CD4-positive, CD25-positive, alpha-beta regulatory T cell (primary cell): Measurements from ENCODE around the gene GGA2. TPM values are rescaled to one million over a fixed set of nuclear protein-coding genes. Genes with fewer than 3 reads are reported as not detected.

Source experiments
- ATAC-seq, 2 donors: fragments of 150-1000 bp; cut with Tn5 transposase; one replicate each; pipeline ENCODE4 v1.10.0; 2021; ENCODE audit warnings: low read depth in 2 of 2, moderate number of reproducible peaks in 2 of 2, moderate library complexity in 1 of 2
- DNase-seq, 3 donors: peaks; one replicate each; pipeline versions ENCODE4 v3.0.0 to v3.0.0-alpha.2; 2012 to 2022; ENCODE audit warnings: mixed read lengths in 1 of 3
- H3K27ac ChIP-seq: one replicate; pipeline ENCODE4 v1.7.0; 2013; ENCODE audit warnings: mild to moderate bottlenecking, low read length; ENCODE audit not compliant: insufficient read depth, poor library complexity, severe bottlenecking
- H3K27me3 ChIP-seq: one replicate; pipeline ENCODE4 v1.7.0; 2013; ENCODE audit warnings: low read length; ENCODE audit not compliant: control insufficient read depth, insufficient read depth
- H3K36me3 ChIP-seq: one replicate; pipeline ENCODE4 v1.7.0; 2013; ENCODE audit warnings: mild to moderate bottlenecking, low read length, moderate library complexity; ENCODE audit not compliant: control insufficient read depth, insufficient read depth
- H3K4me1 ChIP-seq: 2 replicates; pipeline ENCODE4 v1.7.0; 2013; ENCODE audit warnings: mild to moderate bottlenecking, low read length; ENCODE audit not compliant: insufficient read depth, control insufficient read depth, poor library complexity, severe bottlenecking
- H3K4me3 ChIP-seq: one replicate; pipeline ENCODE4 v1.7.0; 2013; ENCODE audit warnings: low read depth, mild to moderate bottlenecking, low read length, moderate library complexity
- H3K9me3 ChIP-seq, 2 experiments: 1 replicate in 1 of 2; 2 replicates in 1 of 2; pipeline ENCODE4 v1.7.0; 2013; ENCODE audit warnings: low read length in 2 of 2, mild to moderate bottlenecking in 1 of 2, moderate library complexity in 1 of 2; ENCODE audit not compliant: control insufficient read depth in 2 of 2
- H3K27ac Mint-ChIP-seq, 3 donors: one replicate each; pipeline ENCODE4 v1.8.0; 2020 to 2022; ENCODE audit warnings: mild to moderate bottlenecking in 3 of 3, mixed read lengths in 3 of 3, moderate library complexity in 2 of 3
- H3K27me3 Mint-ChIP-seq: one replicate; pipeline ENCODE4 v1.8.0; 2022; ENCODE audit warnings: mild to moderate bottlenecking, mixed read lengths
- H3K36me3 Mint-ChIP-seq: one replicate; pipeline ENCODE4 v1.8.0; 2020; ENCODE audit warnings: mixed read lengths
- H3K4me1 Mint-ChIP-seq, 4 donors: one replicate each; pipeline ENCODE4 v1.8.0; 2020 to 2022; ENCODE audit warnings: mixed read lengths in 4 of 4, mild to moderate bottlenecking in 1 of 4
- H3K4me3 Mint-ChIP-seq, 4 donors: one replicate each; pipeline ENCODE4 v1.8.0; 2020 to 2022; ENCODE audit warnings: mild to moderate bottlenecking in 4 of 4, mixed read lengths in 4 of 4, moderate library complexity in 3 of 4
- H3K9me3 Mint-ChIP-seq, 7 donors: one replicate each; pipeline ENCODE4 v1.8.0; 2020 to 2022; ENCODE audit warnings: mixed read lengths in 7 of 7, mild to moderate bottlenecking in 3 of 7, moderate library complexity in 2 of 7
- polyA plus RNA-seq, 4 donors: library from polyadenylated mRNA; unstranded; fragments of 300-500 nt; fragmentation: Illumina TruSeq; gene quantifications; one replicate each; pipeline ENCODE4 v1.2.3, GENCODE V29; 2021
- total RNA-seq: library from RNA; stranded (reverse); gene quantifications from one replicate; pipeline ENCODE4 v1.2.3, GENCODE V29; 2022

The GGA2 gene
- total and polyA plus RNA-seq, 5 donors from 2014 or later: 46.5 to 109 (median 49.7) TPM

- peaks cover 32% of the 10 kb centered on the region for H3K36me3 ChIP-seq
- H3K27me3 ChIP-seq: no peaks in the 10 kb centered on the region
- no peak overlapping the region for H3K27ac ChIP-seq
- no peak overlapping the region for H3K4me3 ChIP-seq
- Mint-ChIP-seq H3K27me3 (no peaks in the 10 kb centered on the region), H3K9me3 (peaks cover 0 to 1% (median 0%) of the 10 kb centered on the region in 7 donors), H3K4me1 (peaks cover 0 to 15% (median 10%) of the 10 kb centered on the region in 4 donors), H3K4me3 (no peak overlapping the region), H3K27ac (peak overlapping the region in 1 of 3 donors; percentile 29), H3K36me3 (peaks cover 35% of the 10 kb centered on the region)
- no peak for DNase-seq
- ATAC-seq: no peak
- H3K9me3 ChIP-seq: no peaks in the 10 kb centered on the region
- H3K4me1 ChIP-seq: peaks cover 8% of the 10 kb centered on the region
These were observed 10.9 kb upstream of the GGA2 start for GRCh38 chr16:23521037-23521743.

GRCh38 chr16:23520500-23520899, 10.2 kb upstream of the GGA2 start:
- no peak overlapping the region for H3K4me3 ChIP-seq
- Mint-ChIP-seq H3K36me3 (peaks cover 35% of the 10 kb centered on the region), H3K4me1 (peaks cover 0 to 21% (median 15%) of the 10 kb centered on the region in 4 donors), H3K27me3 (no peaks in the 10 kb centered on the region), H3K27ac (peak overlapping the region in 1 of 3 donors; percentile 20), H3K4me3 (no peak overlapping the region), H3K9me3 (peaks cover 0 to 1% (median 0%) of the 10 kb centered on the region in 7 donors)
- ATAC-seq (no peak), DNase-seq (no peak)
- H3K9me3 ChIP-seq: no peaks in the 10 kb centered on the region
- H3K36me3 ChIP-seq: peaks cover 32% of the 10 kb centered on the region
- no peak overlapping the region for H3K27ac ChIP-seq
- H3K4me1 ChIP-seq: peaks cover 15% of the 10 kb centered on the region
- no peaks in the 10 kb centered on the region for H3K27me3 ChIP-seq

- H3K36me3 ChIP-seq: peaks cover 25% of the 10 kb centered on the region
- ATAC-seq: no peak
- no peak overlapping the region for H3K27ac ChIP-seq
- no peaks in the 10 kb centered on the region for H3K27me3 ChIP-seq
- H3K4me3 ChIP-seq: no peak overlapping the region
- Mint-ChIP-seq H3K36me3 (peaks cover 25% of the 10 kb centered on the region), H3K4me1 (peaks cover 0 to 31% (median 25%) of the 10 kb centered on the region in 4 donors), H3K27me3 (no peaks in the 10 kb centered on the region), H3K4me3 (no peak overlapping the region), H3K9me3 (peaks cover 0 to 1% (median 0%) of the 10 kb centered on the region in 7 donors), H3K27ac (peak overlapping the region in 1 of 3 donors; percentile 18)
- no peaks in the 10 kb centered on the region for H3K9me3 ChIP-seq
- DNase-seq: no peak
- peaks cover 27% of the 10 kb centered on the region for H3K4me1 ChIP-seq
These were observed 9.0 kb upstream of the GGA2 start for GRCh38 chr16:23519282-23519681.

DNA sequence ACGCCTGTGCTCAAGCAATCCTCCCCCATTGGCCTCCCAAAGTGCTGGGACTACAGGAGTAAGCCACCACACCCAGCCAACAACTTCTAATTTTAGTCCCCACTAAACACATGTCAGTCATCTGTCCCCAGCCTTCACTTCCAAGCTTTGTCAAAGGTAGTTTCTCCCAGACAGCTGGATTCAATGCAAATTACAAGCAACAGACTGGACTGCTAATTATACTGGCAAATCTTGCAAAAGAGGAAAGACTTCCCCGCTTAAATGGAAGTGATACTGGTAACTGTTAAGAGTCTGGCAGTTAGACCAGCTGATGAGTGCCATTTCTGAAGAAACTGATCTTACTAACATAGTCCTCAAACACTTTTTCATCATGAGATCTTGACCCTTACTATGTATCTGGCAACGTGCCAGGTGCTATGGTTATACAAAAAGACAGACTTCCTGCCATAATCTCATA, 8.2 kb upstream of the GGA2 start:
- H3K36me3 Mint-ChIP-seq: peaks cover 18% of the 10 kb centered on the region
- H3K27me3 Mint-ChIP-seq: no peaks in the 10 kb centered on the region
- no peaks in the 10 kb centered on the region for H3K9me3 ChIP-seq
- H3K27me3 ChIP-seq: no peaks in the 10 kb centered on the region
- H3K36me3 ChIP-seq: peaks cover 17% of the 10 kb centered on the region
- H3K27ac ChIP-seq: no peak overlapping the region
- DNase-seq (no peak), ATAC-seq (no peak)
- no peak overlapping the region for H3K27ac Mint-ChIP-seq
- H3K4me3 Mint-ChIP-seq: no peak overlapping the region
- peaks cover 0 to 1% (median 0%) of the 10 kb centered on the region in 7 donors for H3K9me3 Mint-ChIP-seq
- H3K4me1 Mint-ChIP-seq: peaks cover 0 to 38% (median 27%) of the 10 kb centered on the region in 4 donors
- no peak overlapping the region for H3K4me3 ChIP-seq
- peaks cover 34% of the 10 kb centered on the region for H3K4me1 ChIP-seq

GRCh38 chr16:23516366-23517137, 6.3 kb upstream of the GGA2 start:
- Mint-ChIP-seq H3K27ac (peak overlapping the region in 2 of 3 donors; percentile 34 to 65), H3K4me1 (peaks cover 0 to 44% (median 30%) of the 10 kb centered on the region in 4 donors), H3K9me3 (peaks cover 0 to 1% (median 0%) of the 10 kb centered on the region in 7 donors), H3K4me3 (peak overlapping the region in 2 of 4 donors; percentile 17 to 26), H3K27me3 (no peaks in the 10 kb centered on the region), H3K36me3 (peaks cover 2% of the 10 kb centered on the region)
- H3K27me3 ChIP-seq: no peaks in the 10 kb centered on the region
- H3K4me1 ChIP-seq: peaks cover 34% of the 10 kb centered on the region
- ATAC-seq (peak in 1 of 2 donors; percentile 34), DNase-seq (no peak)
- H3K36me3 ChIP-seq: peaks cover 5% of the 10 kb centered on the region
- H3K4me3 ChIP-seq: no peak overlapping the region
- peak overlapping the region; percentile 14 for H3K27ac ChIP-seq
- H3K9me3 ChIP-seq: no peaks in the 10 kb centered on the region

DNA sequence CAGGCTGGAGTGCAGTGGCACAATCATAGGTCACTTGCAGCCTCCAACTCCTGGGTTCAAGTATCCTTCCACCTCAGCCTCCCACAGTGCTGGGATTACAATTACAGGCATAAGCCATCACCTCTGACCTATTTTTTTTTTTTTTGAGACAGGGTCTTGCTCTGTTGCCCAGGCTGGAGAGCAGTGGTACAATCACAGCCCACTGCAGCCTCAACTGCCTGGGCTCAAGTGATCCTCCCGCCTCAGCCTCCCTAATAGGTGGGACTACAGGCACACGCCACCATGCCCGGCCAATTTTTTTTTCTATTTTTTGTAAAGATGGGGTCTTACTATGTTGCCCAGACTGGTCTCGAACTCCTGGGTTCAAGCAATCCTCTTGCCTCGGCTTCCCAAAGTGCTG, 5.6 kb upstream of the GGA2 start:
- Mint-ChIP-seq H3K9me3 (no peaks in the 10 kb centered on the region), H3K27ac (peak overlapping the region; percentile 59 to 78 (median 70)), H3K4me3 (peak overlapping the region in 3 of 4 donors; percentile 46 to 57 (median 56)), H3K36me3 (no peaks in the 10 kb centered on the region), H3K27me3 (no peaks in the 10 kb centered on the region), H3K4me1 (peaks cover 0 to 47% (median 30%) of the 10 kb centered on the region in 4 donors)
- Histone ChIP-seq H3K27ac (no peak overlapping the region), H3K9me3 (no peaks in the 10 kb centered on the region), H3K27me3 (no peaks in the 10 kb centered on the region), H3K36me3 (peaks cover 5% of the 10 kb centered on the region), H3K4me1 (peaks cover 36% of the 10 kb centered on the region), H3K4me3 (peak overlapping the region; percentile 18)
- no peak for DNase-seq
- ATAC-seq: no peak

DNA sequence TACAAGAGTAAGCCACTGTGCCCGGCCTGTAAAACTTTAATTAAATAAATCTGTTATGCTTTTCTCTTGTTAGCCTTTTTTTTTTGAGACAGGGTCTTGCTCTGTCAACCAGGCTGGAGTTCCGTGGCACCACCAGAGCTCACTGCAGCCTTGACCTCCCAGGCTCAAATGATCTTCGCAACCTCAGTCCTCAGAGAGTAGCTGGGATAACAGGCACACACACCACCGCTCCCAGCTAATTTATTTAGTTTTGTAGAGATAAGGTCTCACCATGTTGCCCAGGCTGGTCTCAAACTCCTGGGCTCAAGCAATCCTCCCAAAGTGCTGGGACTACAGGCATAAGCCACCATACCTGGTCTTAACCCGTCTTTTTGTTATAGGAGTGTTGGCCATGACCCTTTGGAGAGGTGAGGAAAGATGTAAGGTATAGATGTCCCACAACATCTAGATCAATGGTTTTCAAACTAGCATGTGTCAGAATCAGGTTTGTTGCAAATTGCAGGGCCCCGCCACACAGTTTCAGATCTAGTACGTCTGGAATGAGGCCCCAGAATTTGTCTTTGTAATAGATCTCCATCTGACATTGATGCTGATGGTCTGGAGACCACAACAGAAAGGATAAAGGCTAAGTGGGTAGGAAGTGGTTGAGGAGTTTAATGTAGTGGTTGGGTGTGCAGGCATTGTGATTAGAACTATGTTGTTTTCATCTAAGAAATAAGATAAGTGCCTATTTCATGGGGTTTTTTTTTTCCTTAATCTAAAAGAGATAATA, 4.3 kb upstream of the GGA2 start:
- ATAC-seq (peak; percentile 33 to 45), DNase-seq (peak; percentile 7 to 82 (median 73))
- H3K4me1 ChIP-seq: peaks cover 44% of the 10 kb centered on the region
- no peaks in the 10 kb centered on the region for H3K27me3 ChIP-seq
- H3K4me3 ChIP-seq: peak overlapping the region; percentile 59
- peak overlapping the region; percentile 41 for H3K27ac ChIP-seq
- peaks cover 0 to 54% (median 31%) of the 10 kb centered on the region in 4 donors for H3K4me1 Mint-ChIP-seq
- H3K36me3 ChIP-seq: peaks cover 5% of the 10 kb centered on the region
- H3K4me3 Mint-ChIP-seq: peak overlapping the region; percentile 29 to 56 (median 51)
- H3K36me3 Mint-ChIP-seq: no peaks in the 10 kb centered on the region
- no peaks in the 10 kb centered on the region for H3K9me3 ChIP-seq
- H3K27ac Mint-ChIP-seq: peak overlapping the region; percentile 56 to 78 (median 70)
- H3K27me3 Mint-ChIP-seq: peaks cover 3% of the 10 kb centered on the region
- no peaks in the 10 kb centered on the region for H3K9me3 Mint-ChIP-seq
